ENCODE measurements around the gene LRRC31. TPM values are rescaled to one million over a fixed set of nuclear protein-coding genes. Genes with fewer than 3 reads are reported as not detected.
A peak's percentile ranks its signal among the peaks of the same experiment; 100 is the strongest.

The LRRC31 gene
- total RNA-seq, 2 donors from 2014 or later = not detected

DNA sequence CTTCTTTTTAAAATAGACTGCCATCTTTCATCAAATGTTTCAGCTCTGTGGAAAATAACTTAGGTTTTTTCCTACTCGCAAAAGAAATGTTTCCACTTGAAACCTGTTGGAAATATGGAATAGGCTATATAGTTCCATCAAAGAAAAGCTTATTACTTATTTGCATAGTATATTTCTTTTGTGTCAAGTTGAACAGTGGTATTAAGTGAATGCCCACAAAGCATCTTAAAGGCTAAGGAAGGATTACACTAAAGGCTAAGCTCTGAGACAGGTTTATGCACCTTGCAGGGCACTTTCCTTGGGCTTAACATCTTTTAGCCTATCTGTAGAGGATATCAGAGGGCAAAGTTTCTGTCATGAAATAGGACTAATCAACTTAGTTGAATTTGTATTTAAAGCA, 41.5 kb upstream of the LRRC31 start, which contains the start of gene SAMD7:
SAMD7 (plus strand) TSS at position 301 of the 400 bp plus-strand sequence. CDS start 7,927 bp downstream, outside the sequence.
- Histone ChIP-seq H3K4me1 (ENCODE audit: control insufficient read depth, insufficient read depth, low read length) (no peaks in the 10 kb centered on the region), H3K27me3 (ENCODE audit: control insufficient read depth, insufficient read depth, low read length, poor library complexity, severe bottlenecking) (no peaks in the 10 kb centered on the region), H3K4me3 (ENCODE audit: low read length) (no peak within 1 kb of the TSS), H3K27ac (ENCODE audit: low read depth, low read length) (no peak within 1 kb of the TSS), H3K36me3 (ENCODE audit: control insufficient read depth, insufficient read depth, low read length) (no peaks in the 10 kb centered on the region), H3K9me3 (ENCODE audit: control insufficient read depth, low read length) (no peaks in the 10 kb centered on the region), H3K9ac (ENCODE audit: extremely low read depth, low read length, poor library complexity, severe bottlenecking) (no peak within 1 kb of the TSS)
- no peak for TF ChIP-seq CTCF (conservative IDR thresholded peaks at IDR 0.05)
- Mint-ChIP-seq H3K27ac (no peak within 1 kb of the TSS), H3K27me3 (ENCODE audit: insufficient read depth) (no peaks in the 10 kb centered on the region), H3K36me3 (ENCODE audit: low read depth) (no peaks in the 10 kb centered on the region), H3K4me3 (no peak within 1 kb of the TSS), H3K9me3 (no peaks in the 10 kb centered on the region), H3K4me1 (peaks cover 6% of the 10 kb centered on the region)
- WGBS, 2 experiments (ENCODE audit: insufficient coverage in 1 of 2, insufficient read length in 1 of 2) = 100% methylated on average over 1 of the region's 1 CpG; no CpG with 5 or more reads in 1 of the 2 experiments
- DNase-seq = no peak

GRCh38 chr3:169907944-169908343, 38.2 kb upstream of the LRRC31 start:
- no peak for TF ChIP-seq CTCF (conservative IDR thresholded peaks at IDR 0.05)
- WGBS, 2 experiments (ENCODE audit: insufficient coverage in 1 of 2, insufficient read length in 1 of 2) = 89 to 92% methylated on average over 4 of the region's 4 CpGs
- H3K27ac Mint-ChIP-seq = peak overlapping the region; percentile 54

DNA sequence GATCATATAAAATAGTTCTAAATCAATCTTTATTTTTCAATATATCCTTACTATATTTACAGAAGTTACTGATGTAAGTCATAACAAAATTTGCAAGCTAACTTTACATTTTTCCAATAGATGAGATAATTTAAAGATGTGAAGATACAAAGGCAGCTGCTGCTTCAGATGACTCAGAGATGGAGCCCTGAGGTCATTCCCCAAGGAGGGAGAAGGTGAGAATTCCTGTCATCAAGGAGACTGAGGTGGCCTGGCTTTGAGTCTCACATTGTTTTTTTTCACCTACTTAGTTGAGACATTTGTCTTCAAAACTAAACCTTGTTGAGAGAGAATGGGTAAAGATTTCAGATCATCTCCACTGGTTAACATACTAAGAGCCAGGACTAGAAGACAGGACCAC, 37.7 kb upstream of the LRRC31 start:
- H3K27me3 ChIP-seq (ENCODE audit: control insufficient read depth, insufficient read depth, low read length, poor library complexity, severe bottlenecking) = no peaks in the 10 kb centered on the region
- peak; percentile 69 for DNase-seq
- no peaks in the 10 kb centered on the region for H3K9me3 ChIP-seq (ENCODE audit: control insufficient read depth, low read length)
- Mint-ChIP-seq H3K9me3 (peaks cover 14% of the 10 kb centered on the region), H3K27me3 (ENCODE audit: insufficient read depth) (no peaks in the 10 kb centered on the region), H3K27ac (peak overlapping the region; percentile 54), H3K4me3 (no peak overlapping the region), H3K36me3 (ENCODE audit: low read depth) (no peaks in the 10 kb centered on the region), H3K4me1 (peaks cover 6% of the 10 kb centered on the region)
- no peaks in the 10 kb centered on the region for H3K4me1 ChIP-seq (ENCODE audit: control insufficient read depth, insufficient read depth, low read length)
- TF ChIP-seq CTCF (conservative IDR thresholded peaks at IDR 0.05) = no peak
- no peak overlapping the region for H3K9ac ChIP-seq (ENCODE audit: extremely low read depth, low read length, poor library complexity, severe bottlenecking)
- no peak overlapping the region for H3K27ac ChIP-seq (ENCODE audit: low read depth, low read length)
- H3K4me3 ChIP-seq (ENCODE audit: low read length) = no peak overlapping the region
- no peaks in the 10 kb centered on the region for H3K36me3 ChIP-seq (ENCODE audit: control insufficient read depth, insufficient read depth, low read length)

More at GRCh38 chr3:169907944-169908343, 38.2 kb upstream of the LRRC31 start:
- Histone ChIP-seq H3K4me1 (ENCODE audit: control insufficient read depth, insufficient read depth, low read length) (no peaks in the 10 kb centered on the region), H3K36me3 (ENCODE audit: control insufficient read depth, insufficient read depth, low read length) (no peaks in the 10 kb centered on the region), H3K4me3 (ENCODE audit: low read length) (no peak overlapping the region), H3K27me3 (ENCODE audit: control insufficient read depth, insufficient read depth, low read length, poor library complexity, severe bottlenecking) (no peaks in the 10 kb centered on the region), H3K9me3 (ENCODE audit: control insufficient read depth, low read length) (no peaks in the 10 kb centered on the region), H3K9ac (ENCODE audit: extremely low read depth, low read length, poor library complexity, severe bottlenecking) (no peak overlapping the region), H3K27ac (ENCODE audit: low read depth, low read length) (no peak overlapping the region)
- Mint-ChIP-seq H3K4me3 (no peak overlapping the region), H3K36me3 (ENCODE audit: low read depth) (no peaks in the 10 kb centered on the region), H3K9me3 (peaks cover 10% of the 10 kb centered on the region), H3K4me1 (peaks cover 6% of the 10 kb centered on the region), H3K27me3 (ENCODE audit: insufficient read depth) (no peaks in the 10 kb centered on the region)
- DNase-seq = no peak

Data from endodermal cell (in vitro differentiated cells).